ENCODE data around the gene DEFB125. TPM values are rescaled to one million over a fixed set of nuclear protein-coding genes. Genes with fewer than 3 reads are reported as not detected.

DEFB125 gene
- total RNA-seq, 2 donors from 2014 or later: not detected

Other genes starting within 250 kb of the DEFB125 start
- gene DEFB126, start 54.9 kb downstream of the DEFB125 start, total RNA-seq: not detected
- not detected for gene DEFB127, start 69.8 kb downstream of the DEFB125 start, total RNA-seq
- not detected for gene DEFB128, start 102.0 kb downstream of the DEFB125 start, total RNA-seq
- gene DEFB129, start 139.6 kb downstream of the DEFB125 start, total RNA-seq: not detected
- gene DEFB132, start 170.1 kb downstream of the DEFB125 start, total RNA-seq: not detected
- gene C20orf96, start 203.1 kb downstream of the DEFB125 start, total RNA-seq: 1 to 10 TPM; 7.9 to 8.2 TPM
- 10 to 100 TPM; 13.7 to 15.6 TPM for gene ZCCHC3, start 209.9 kb downstream of the DEFB125 start, total RNA-seq
- 1 to 10 TPM; 5.0 to 7.5 TPM for gene SOX12, start 237.9 kb downstream of the DEFB125 start, total RNA-seq